Activated effector memory CD4-positive, alpha-beta T cell treated with Interleukin-2 at 50 U/mL for 16 hours (primary cell): ENCODE measurements around the gene XIRP2.

Experiments
- DNase-seq: peaks from one replicate; pipeline ENCODE4 v3.0.0-alpha.2; 2020

XIRP2 gene

GRCh38 chr2:166888180-166888579 is at the start of gene XIRP2:
TSS of gene XIRP2 (plus strand) at chr2:166888480. CDS start at chr2:166903483, 15,003 bp downstream.
- no peak for DNase-seq

DNA sequence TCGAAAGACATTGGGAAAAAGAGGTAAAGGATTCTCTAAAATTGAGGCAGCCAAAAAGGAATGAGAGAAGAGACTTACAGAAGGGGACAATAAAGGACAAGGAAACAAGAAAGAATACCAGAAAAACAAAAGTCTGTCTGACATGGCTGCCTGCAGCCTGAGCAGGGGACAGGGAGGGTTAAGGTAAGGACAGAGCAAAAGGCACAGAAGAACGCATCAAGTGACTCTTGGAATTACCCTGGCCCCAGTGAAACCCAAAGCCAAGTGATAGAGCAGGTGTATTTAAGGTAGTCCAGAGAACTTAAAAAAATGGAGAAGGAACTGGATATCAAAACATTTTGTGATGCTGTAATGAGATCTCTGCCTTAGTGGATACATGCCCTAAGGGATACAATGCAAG is 47.1 kb upstream of the XIRP2 start:
- DNase-seq: no peak

- DNase-seq: no peak
Observed at GRCh38 chr2:166841679-166842078, 46.6 kb upstream of the XIRP2 start.

DNA sequence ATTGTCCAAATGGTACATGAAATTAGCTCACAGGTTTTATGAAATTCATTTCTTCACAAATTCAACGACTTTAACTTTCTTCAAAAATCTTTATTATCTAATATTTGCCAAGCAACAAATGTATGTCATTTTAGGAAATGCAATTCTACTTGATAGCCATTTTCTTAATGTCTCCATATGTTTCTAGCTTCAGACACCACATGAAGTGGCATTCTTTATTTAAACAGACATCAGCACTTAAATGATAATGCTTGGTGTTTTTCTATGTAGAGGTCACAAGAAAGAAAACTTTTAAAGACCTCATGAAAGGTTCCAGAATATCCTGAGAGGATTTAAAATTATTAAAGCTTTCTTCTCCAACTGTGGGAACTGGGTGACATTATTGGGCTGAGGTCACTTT is 44.2 kb upstream of the XIRP2 start:
- DNase-seq: no peak

DNA sequence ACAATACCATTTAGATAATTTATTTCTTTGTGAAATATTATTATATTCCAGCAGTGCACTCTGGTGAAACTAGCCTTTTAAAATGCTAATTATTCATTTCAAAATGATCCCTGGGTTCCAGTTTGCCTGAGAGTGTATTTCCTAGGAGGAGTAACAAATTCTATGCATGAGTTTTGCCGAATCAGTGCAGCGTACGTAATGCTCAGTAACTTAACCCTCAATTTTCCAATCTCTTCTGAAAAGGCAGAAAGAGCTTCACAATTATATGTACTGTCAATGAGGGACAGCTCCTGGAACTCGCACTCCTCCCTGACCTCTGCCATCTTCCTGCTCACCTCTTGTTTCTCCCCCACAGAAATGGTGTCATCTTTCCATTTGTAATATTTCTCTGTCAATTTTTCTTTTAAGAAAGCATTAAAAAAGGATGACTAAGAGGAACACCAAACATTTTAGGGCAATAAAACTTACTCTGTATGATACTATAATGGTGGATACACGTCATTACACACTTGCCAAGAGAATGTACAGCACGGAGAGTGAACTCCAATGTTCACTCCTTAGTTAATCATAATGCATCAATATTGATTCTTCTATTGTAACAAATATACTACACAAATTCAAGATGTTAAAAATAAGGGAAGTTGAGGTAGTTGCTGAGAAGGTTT is 25.7 kb upstream of the XIRP2 start:
- no peak for DNase-seq

- no peak for DNase-seq
Observed at GRCh38 chr2:166867874-166868514, 20.3 kb upstream of the XIRP2 start.

DNA sequence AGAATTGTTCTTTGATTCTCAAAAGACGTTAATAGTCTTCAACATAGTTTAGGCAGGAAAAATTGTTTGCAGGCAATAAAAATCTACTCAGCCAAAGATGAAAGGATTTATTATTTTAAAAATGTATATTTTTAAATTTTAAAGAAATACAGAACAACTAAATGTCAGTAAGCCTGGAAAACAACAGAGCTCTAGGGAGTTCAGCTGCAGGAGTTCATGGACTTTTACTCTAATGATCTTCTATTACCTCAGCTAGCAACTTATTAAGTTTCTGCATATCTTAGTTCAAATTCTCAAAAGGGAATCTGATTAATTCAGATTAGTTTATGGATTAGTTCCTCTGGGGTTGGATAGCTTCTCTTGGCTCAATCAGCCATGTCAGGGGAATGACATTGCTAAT is 17.9 kb upstream of the XIRP2 start:
- no peak for DNase-seq

DNA sequence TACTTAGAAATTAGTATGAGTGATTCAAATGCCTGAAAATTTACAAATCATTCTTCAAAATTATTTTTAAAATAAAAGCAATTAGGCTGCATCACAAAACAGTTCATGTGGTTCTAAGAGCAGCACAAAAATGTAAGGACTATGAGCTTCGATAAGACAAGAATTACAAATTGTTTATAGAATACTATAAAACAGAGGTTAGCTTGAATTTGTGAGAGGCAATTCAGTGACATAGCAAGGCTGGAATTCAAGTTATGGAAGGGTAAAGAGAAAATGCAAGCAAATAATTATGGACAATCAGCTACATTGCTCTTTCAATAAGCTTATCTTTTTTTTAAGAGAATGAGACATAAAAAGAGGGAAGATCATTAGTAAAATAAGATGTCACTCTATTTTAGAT is 7.1 kb upstream of the XIRP2 start:
- DNase-seq: no peak

DNA sequence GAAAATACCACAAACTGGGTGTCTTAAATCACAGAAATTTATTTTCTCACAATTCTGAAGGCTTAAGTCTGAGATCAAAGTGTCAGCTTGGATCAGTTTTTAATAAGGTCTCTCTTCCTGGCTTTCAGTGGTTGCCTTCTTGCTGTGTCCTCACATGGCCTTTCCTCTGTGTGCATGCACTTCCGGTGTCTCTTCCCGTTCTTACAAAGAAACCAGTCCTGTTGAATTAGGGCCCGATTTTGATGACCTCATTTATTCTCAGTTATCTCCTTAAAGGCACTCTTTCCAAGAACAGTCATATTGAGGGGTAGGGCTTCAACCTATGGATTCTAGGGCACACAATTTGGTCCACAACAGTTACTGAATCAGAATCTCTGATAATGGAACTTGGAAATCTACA is 5.4 kb upstream of the XIRP2 start:
- DNase-seq: no peak

DNA sequence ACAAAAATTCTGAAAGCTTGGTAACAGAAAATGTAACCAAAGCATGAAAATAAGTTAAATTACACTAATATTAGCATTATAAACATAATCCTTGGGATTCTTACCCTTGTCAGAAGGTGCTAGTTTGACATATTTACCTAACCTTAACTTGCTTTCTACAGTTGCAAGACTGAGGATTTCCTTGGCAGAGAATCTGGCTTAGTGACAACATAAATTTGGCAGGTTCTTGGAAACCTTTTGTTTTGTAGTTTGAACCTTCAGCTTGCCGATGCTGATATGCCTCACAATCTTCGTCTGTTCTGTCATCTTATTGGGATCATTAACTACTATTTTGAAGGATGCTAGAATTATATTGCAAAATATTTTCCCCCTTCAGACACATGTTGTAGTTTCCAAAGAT is 3.4 kb downstream of the XIRP2 start:
- no peak for DNase-seq

DNA sequence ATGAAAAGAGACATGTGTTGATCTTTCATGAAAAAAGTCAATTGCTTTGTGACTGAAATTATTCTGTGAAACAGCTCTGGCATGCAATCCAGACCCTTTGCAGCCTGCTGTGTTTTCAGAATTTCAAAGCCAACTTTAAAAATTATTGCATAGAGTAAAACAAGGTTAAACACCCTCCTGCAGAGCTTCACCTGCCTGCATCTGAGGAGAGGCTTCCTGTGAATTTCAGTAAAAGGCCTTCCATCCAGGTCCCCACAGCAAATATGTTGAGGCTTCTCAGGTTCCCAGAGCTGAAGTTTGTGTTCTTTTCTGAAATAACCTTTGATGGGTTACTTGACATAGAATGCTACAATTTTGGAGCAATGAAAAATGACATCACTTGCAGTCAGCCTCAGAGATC is 4.1 kb downstream of the XIRP2 start:
- DNase-seq: no peak

DNA sequence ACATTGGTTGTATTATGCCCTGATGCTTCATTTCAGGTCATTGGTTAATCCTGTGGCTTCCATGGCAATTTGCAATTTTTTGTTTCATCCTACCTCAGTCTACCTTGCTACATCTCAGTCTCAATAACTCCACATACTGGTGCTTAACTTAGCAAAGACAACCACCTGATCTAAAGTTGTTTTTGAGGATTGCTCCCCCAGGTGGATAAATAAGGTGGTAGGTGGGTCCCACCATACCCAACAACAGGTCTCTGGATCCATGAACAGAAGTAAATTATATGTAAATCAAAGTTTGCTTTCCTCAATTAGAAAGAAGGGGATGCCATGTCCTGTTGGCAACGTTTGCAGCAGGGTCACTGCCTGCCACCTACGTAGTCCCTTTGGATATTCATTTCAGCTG is 7.0 kb downstream of the XIRP2 start:
- no peak for DNase-seq

DNA sequence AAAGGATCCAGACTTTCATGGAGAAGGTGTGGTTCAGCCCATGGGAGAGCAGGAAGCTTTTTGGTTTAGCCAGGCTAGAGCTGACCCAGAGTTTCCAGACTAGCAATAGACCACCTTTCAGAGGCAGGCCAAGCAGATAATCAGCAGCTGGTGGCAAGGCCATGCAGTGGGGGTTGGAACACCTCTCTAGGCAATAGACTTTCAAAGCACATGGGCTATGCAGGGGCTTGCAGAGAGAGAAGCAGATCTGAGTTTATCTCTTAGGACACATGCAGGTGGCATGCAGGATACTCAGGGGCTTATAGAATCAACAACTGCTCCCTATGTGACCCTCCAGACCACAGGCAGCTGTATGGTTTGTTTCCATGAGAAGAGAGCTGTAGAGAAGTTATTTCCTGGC is 9.4 kb downstream of the XIRP2 start:
- no peak for DNase-seq

GRCh38 chr2:166899676-166900075 is 11.4 kb downstream of the XIRP2 start:
- DNase-seq: no peak

- no peak for DNase-seq
Observed at GRCh38 chr2:166900700-166901099, 12.4 kb downstream of the XIRP2 start.

DNA sequence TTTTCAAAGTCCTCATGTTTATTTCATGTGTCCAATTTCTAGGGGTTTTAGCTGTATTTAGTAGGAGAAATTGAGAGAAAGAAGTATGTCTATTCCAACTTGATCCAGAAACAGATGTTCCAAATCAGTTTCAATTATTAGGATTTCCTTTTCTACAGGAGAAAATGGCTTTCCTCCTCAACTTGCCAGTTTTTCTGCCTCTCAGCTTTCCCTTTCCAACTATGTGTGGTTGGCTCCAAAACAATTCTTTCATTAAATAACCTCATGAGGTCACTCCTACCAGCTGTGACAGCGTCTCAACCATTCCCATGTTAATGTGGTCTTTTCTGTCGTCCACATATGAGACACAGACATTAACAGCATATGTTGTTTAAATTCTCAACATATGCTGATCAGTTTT is 13.1 kb downstream of the XIRP2 start:
- DNase-seq: no peak

DNA sequence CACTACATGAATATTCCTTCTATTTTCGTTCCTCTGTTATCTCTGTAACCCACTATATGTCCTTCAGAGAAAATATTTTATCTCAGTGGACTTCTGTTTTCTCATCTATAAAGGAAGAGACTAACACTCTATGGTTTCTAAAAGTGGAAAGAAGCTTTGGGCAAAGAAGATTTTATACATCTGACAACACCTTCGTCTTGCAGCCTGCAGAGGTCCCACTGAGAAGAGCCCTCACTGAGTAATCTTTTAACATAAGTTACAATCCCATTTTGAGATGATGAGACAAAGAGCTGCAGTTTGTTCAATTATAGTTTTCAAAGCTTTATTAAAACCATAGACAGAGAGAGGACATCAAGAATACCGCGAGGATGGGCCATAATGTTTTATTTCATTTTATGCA is 28.7 kb downstream of the XIRP2 start:
- no peak for DNase-seq

DNA sequence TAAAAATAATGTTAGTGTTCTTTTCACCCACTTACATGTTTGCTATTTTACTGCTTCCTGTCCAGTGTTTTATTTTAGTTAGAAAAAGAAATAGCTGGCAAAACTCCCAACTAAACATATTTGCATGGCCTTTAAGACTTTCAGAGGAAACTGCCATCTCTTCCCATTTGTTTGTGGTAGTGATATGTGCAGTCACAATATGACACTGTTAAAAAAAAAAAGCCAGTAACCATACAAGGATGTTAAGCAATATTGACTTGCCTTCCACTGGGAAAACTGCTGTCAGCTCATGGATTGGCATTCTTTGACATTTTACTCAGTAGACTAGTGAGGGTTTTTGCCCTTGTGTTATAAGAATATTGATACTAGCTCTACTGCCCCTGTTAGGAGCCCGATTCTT is 29.1 kb downstream of the XIRP2 start:
- no peak for DNase-seq

GRCh38 chr2:166921261-166921896 is 33.1 kb downstream of the XIRP2 start:
- DNase-seq: no peak

DNA sequence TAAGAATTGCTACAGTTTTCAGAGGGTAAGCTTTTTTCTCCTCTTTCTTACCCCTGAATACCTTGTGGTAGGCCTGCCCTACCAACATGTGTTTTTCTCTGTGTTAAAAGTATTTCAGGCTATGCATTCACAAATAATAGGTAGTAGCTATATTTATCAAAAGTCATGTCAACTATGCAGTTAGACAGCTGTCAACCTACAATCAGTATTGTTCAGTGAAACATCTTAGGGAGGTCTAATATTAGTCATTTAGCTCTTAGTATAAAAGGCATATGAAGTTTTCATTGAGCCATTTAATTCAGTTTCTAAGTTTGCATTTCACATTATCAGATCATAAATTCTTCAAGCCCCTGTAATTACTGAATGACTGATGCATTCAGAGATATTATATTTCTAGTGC is 36.7 kb downstream of the XIRP2 start:
- no peak for DNase-seq

DNA sequence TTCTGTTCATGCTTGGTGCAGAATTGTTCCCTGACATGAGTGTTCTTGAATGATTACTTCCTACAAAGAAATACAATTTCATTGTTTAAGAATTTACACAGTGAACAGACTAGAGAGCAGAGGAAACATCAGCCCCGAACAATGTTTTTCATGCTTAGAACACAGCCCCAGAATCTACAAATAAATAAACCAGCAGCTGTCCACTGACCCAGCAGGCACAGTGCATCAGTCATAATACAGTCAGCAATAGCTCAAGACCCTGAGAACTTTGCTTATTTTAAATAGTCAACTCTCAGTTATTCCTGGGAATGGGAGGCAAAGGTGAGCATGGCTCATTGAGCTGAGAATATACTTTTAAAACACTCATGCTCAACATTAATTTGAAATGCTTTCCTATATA is 38.4 kb downstream of the XIRP2 start:
- no peak for DNase-seq

DNA sequence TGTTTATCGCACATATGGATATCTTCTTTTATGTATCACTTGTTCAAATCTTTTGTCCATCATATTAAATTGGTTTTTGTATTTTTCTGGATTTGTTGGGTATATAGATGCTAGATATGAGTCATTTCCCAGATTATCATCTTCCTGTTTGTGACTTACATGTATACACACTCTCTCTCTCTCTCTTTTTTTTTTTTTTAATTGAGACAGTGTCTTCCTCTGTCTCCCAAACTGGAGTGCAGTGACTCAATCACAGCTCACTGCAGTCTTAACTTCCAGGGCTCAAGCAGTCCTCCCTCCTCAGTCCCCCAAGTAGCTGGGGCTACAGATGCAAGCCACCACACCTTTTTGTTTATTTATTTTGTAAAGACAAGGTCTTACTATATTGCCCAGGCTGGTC is 43.8 kb downstream of the XIRP2 start:
- DNase-seq: no peak

DNA sequence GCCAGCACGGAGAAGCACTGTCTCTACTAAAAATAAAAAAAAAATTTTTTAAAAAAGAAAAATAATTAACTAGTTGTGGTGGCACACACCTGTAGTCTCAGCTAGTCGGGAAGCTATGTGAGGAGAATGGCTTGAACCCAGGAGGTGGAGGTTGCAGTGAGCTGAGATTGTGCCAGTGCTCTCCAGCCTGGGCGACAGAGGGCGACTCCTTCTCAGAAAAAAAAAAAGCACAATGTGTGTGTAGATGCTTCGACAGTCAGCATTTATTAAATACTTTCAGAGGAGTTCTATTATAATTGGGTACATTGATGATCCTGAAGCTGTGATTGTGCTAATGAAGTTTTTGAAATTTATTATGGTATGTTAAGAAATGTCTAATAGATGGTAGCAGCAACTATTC is 46.5 kb downstream of the XIRP2 start:
- no peak for DNase-seq

DNA sequence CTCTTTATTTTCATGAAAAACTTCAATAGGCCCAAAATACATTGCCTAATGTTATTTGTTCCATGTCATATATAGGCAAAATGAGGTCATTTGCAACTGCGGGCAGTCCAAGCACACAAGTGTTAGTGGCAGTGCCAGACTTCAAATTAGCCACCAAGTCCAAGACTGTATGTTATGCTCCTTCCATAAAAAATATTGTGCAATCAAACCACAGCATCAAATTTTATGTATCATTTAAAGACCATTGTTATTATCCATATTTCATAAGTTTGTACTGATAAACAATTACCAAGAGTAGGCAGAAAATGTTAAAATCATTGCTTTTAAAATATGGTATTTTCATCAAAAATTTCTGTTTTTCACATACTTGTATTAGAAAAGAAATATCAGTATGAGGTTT is 54.1 kb downstream of the XIRP2 start:
- DNase-seq: no peak

- DNase-seq: no peak
Observed at GRCh38 chr2:166944909-166945308, 56.6 kb downstream of the XIRP2 start.
